HG03571 (cell line): ENCODE measurements around the gene FADS1.

ENCODE experiments used
- ATAC-seq: cut with Tn5 transposase; IDR thresholded peaks from one replicate; pipeline ENCODE4 v1.9.1; 2021; ENCODE audit not compliant: unreplicated experiment

FADS1 gene

DNA sequence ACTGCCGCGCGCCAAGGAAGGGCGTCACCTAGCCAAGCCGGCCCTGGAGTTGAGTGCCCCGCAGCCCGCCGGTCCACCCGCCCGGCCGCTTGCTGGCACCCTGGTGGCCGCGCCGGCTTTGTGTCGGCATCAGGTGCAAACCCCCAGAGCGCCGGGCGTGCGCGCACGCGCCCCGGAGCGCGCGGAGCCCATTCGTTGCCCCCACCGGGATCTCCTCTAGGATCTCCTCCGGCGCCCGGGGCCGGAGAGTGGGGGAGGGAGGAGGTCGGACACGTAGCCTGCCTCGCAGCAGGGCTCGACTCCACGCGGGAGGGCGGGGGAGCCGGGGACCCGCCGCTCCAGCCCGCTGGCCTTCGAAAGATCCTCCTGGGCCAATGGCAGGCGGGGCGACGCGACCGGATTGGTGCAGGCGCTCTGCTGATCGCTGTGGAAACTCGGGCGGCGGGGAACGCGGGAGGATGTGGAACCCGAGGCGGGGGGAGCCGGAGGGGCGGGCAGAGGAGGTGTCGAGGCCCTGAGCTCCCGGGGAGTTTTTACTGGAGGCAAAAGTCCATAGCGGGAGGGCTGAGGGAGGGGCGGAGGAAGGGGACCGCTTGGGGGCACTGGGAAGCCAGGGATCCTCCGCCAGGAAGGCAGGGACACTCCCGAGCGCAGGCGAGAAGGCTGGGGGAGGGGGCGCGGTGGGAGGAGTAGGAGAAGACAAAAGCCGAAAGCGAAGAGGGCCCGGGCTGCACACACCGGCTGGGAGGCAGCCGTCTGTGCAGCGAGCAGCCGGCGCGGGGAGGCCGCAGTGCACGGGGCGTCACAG, 11.0 kb upstream of the FADS1 start, which contains the start of gene FADS2:
Gene FADS2 (plus strand): TSS at position 730 of the 808 bp plus-strand sequence. CDS start 91 bp downstream, outside the sequence.
- peak; percentile 66 for ATAC-seq

DNA sequence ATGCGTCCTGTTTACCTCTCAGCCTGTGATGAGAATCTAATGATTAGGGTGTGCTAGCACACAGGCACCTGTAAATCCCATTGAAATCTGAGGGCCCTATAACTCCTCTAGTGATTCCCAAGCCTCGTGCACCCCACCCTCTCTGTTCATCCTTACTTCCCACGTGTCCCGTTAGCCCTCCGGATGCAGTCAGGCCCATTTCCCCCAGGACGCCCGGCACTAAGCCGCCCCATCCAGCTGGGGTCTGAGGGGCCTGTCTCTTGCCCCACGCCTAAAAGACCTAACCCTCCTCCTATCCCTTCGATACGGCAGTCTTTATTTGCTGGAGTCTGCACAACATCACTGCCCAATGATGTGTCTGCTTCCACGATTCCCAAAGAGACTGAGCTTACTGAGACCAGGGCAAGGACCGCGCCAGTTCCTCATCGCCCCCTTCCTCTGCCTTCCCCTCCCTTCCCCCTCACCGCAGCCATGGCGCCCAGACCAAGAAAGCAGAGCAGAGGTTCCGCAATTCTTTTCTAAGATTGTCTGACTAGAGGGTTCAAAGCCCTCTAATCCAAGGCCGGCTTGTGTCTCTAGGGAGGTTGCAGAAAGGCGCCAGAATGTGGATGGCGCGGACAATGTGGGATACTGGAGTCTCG, 10.2 kb upstream of the FADS1 start:
- no peak for ATAC-seq

DNA sequence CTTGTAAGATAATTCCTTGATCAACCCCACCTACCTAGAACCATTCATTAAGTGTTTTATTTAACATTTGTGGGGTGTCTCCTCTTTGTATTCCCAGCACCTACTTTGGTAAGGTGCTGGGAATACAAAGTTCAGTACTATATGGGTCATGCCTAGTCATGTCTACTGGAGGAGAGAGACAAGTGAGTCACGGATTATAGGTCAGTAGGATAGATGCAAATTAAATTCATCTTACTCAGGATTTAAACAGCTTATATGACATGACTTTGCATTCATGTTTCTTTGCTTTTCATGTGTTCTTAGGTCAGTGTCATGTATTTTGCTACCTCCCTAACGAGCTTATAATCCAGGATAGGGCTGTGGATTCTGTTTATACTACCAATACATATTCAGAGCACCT, 3.4 kb upstream of the FADS1 start:
- no peak for ATAC-seq

DNA sequence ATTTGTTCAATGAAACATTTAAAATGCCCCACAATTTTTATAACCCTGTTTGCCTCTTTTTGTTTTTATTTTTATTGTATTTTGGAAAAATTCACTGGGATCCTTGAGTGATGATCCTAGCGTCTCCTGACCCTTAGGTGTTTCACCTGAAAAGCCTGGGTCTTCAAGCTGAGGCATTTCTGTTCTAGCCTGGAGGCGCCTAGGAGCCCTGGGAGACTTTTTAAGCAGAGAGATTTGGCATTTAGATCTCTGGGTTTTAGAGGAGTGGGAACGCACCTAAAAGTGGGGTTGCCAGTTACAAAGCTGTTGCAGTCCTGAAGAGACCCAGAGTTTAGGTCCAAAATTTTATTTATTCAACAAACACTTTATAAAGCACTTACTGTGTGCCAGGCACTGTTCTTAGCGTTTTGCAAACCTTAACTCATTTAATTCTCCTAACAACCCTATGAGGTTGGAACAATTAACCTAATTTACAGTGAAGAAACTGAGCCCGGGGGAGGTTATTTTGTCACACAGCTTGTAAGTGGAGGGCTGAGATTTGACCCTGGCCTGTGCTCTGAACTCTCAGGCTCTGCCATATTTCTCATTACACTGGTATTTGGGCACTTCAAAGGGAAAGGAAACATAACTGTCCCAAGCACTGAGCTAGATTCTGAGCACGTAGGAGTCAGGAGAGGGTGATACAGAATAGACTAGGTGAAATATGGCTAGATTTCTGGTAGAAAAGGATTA, 834 bp upstream of the FADS1 start:
- no peak for ATAC-seq

GRCh38 chr11:61815790-61816735, 740 bp downstream of the FADS1 start:
- peak; percentile 23 for ATAC-seq

- ATAC-seq = peak; percentile 52
Measured at GRCh38 chr11:61814958-61815789, 1.6 kb downstream of the FADS1 start.

DNA sequence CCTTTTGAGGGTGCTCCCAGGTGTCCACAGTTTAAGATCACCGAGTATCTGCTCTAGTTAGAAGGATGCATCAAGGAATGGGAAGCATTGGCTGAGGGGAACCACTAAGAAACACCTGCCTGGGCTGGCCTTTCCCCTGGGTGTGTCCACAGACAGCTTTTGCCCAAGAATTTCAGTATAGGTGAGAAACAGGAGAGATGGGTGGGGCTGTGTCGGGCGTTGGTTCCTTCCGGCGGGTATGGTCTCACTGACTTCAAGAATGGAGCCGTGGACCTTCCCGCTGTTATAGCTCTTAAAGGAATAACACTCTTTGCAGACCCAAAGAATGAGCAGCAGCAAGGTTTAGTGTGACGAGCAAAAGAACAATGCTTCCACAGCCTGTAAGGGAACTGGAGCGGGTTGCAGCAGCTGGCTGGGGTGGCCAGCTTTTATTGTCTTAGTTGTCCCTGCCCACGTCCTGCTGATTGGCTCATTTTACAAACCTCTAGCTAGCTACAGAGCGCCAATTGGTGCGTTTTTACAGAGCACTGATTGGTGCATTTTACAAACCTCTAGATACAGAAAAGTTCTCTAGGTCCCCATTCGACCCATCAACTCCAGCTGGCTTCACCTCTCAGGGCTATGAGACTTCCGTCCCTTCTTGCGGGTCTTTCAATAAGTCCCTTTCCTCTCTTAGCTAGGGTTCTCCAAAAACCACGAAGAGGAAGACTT, 2.4 kb downstream of the FADS1 start:
- ATAC-seq = no peak

DNA sequence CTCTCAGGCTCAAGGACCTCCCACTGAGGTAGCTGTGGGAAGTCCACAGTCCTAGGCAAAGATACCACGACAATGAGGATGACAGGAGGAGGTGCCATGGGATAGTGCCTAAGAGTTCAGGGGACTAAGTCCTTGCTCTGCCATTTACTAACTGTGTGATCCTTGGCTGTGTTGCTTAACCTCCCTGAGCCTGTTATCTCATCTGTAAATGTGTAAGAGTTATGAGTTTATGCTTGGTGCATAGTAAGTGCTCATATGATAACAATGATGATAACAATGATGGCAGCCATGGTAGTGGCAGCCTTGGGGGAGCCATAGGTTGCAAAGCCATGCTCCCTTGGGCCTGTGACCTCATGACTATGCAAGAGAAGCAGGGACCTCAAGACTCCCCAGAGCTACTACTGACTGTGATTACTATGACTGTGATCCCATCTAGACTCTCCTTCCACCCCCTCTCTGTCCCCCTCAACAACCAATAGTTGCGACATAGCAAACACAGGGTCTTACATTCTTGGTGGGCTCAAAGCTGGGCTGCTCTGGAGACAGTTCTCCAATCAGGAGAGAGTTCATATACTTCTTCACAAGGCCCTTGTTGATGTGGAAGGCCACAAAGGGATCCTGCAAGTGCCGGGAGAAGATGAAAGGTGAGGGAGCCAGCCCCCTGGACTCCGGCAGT, 3.9 kb downstream of the FADS1 start:
- ATAC-seq = no peak

DNA sequence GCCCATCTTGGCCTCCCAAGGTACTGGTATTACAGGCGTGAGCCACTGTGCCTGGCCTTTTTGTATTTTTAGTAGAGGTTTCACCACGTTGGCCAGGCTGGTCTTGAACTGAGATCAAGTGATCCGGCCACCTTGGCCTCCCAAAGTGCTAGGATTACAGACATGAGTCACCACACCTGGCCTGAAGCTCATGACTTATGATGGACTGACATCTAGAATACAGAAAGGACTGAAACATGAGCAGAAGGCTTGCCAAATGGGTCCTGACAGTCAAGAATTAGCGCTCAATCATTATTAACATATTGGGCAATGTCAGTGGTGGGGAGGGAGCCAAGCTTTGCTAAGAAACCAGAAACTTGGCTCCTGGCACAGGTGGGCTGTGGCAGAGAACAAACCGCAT, 5.0 kb downstream of the FADS1 start:
- no peak for ATAC-seq

DNA sequence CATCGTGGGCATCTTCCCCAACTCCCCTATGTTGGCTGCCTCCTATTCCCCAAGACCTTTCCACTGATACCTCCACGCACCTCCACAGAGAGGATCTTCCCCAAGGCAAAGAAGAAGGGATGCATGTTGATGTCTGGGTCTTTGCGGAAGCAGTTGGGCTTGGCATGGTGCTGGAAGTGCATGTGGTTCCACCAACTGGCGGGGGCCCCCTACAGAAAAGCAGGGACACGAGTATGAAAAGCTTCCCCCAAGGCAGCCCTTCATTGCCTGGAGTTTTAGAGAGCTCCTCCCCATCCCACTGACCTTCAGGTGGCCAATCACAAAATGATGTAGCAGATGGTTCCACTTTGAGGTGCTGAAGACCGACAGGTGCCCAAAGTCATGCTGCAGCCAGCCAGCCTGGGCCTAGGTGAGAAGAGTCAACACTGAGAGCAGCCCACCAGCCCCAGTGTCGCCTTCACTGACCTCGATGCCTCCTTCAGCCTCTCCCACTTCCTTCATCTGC, 6.1 kb downstream of the FADS1 start:
- ATAC-seq = no peak

DNA sequence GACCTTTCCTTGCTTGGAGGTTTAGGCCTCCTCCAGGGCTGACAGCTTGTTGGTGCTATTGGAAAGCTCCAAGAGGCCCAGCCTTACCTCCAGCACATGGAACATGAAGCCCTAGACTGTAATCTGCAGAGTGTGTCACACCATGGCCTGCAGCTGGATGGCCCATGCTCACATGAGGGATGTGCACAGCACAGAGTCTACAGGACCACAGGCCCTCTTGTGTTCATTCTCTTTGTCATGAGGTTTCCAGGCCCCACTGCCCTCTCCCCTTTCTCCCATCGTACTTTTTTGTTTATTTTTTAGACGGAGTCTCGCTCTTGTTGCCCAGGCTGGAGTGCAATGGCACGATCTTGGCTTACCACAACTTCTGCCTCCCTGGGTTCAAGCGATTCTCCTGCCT, 10.0 kb downstream of the FADS1 start:
- ATAC-seq = no peak

GRCh38 chr11:61805146-61805545, 11.7 kb downstream of the FADS1 start:
- ATAC-seq = no peak

GRCh38 chr11:61803889-61804647, 12.7 kb downstream of the FADS1 start:
- ATAC-seq = no peak

DNA sequence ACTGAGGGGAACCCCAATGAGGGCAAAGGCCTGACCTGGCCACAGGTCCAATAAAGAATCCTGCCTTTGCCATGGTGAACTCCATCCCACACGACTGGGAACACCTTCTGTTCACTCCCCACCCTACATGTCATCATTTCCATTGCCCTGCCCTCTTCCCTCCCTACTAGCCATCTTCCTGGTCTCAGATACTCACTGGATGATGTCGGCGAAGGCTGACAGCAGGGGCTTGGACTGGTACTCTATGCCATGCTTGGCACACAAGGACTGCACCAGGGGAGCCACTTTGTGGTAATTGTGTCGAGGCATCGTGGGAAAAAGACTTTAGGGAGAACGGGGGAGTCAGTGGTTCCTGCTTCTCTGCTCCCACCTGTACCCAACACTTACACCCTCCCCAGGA, 14.2 kb downstream of the FADS1 start:
- ATAC-seq = no peak

- ATAC-seq = no peak
Measured at GRCh38 chr11:61800331-61801281, 16.2 kb downstream of the FADS1 start.

- ATAC-seq = no peak
Measured at GRCh38 chr11:61799665-61800284, 17.0 kb downstream of the FADS1 start.
